K562 (cell line): ENCODE measurements around the gene MYO1E. TPM values are rescaled to one million over a fixed set of nuclear protein-coding genes. Genes with fewer than 3 reads are reported as not detected.

Source experiments
- ATAC-seq: fragments of 200-7000 bp; cut with Tn5 transposase; 3 replicates; pipeline ENCODE4 v1.9.1; 2020; ENCODE audit warnings: moderate library complexity
- BruUV-seq: library from RNA; stranded (reverse); fragments of 400-500 nt; replicated peaks from 2 replicates; lab custom pipeline; 2021; lab: Mats Ljungman, UMichigan
- CTCF ChIA-PET: fragments of 300-600 bp; formaldehyde crosslinking; extraction: SDS; loops from one replicate; lab custom pipeline; 2021; ENCODE audit warnings: low intra/inter-chr PET ratio; lab: Yijun Ruan, JAX
- POLR2A ChIA-PET: fragments of 300-600, 350-650 bp; sonication (Branson Sonifier 250); formaldehyde crosslinking; extraction: SDS; loops from one replicate; lab custom pipeline; 2021; ENCODE audit warnings: antibody characterized with exemption, inconsistent platforms; lab: Yijun Ruan, JAX
- DNase-seq, 4 experiments: peaks; one replicate each; pipeline versions ENCODE4 v3.0.0 to v3.0.0-alpha.2; 2011 to 2018; ENCODE audit warnings: low spot score in 3 of 4, mixed read lengths in 3 of 4; ENCODE audit errors: extremely low read depth in 1 of 4
- FAIRE-seq: peaks from 2 replicates; lab custom pipeline; 2011; peaks lifted over from hg19 to GRCh38; lab: Jason Lieb, UNC
- H2AFZ ChIP-seq: 2 replicates; pipeline ENCODE4 v1.6.0; 2011; ENCODE audit warnings: low read depth, low read length, control low read depth, inconsistent platforms
- H3K27ac ChIP-seq: fragments of 200-600 bp; 3 replicates; pipeline ENCODE4 v1.8.0; 2011; ENCODE audit warnings: low read depth, mild to moderate bottlenecking, control low read depth, inconsistent platforms, low read length, moderate library complexity, mixed read lengths; ENCODE audit errors: extremely low read depth
- H3K27me3 ChIP-seq, 2 experiments: fragments of 300-600 bp in 1 of 2; 2 replicates in 1 of 2; 3 replicates in 1 of 2; pipeline versions ENCODE4 v1.6.0 to v1.8.0; 2011; ENCODE audit warnings: inconsistent platforms in 2 of 2, low read length in 2 of 2, mild to moderate bottlenecking in 1 of 2, mixed read lengths in 1 of 2, moderate library complexity in 1 of 2; ENCODE audit not compliant: control insufficient read depth in 2 of 2, insufficient read depth in 2 of 2
- H3K36me3 ChIP-seq: fragments of 300-600 bp; 3 replicates; pipeline ENCODE4 v1.8.0; 2011; ENCODE audit warnings: mild to moderate bottlenecking, low read length, inconsistent platforms; ENCODE audit not compliant: control insufficient read depth, insufficient read depth
- H3K4me1 ChIP-seq, 2 experiments: fragments of 200-600 bp in 1 of 2; replicated peaks in 1 of 2; 2 replicates in 1 of 2; 3 replicates in 1 of 2; pipeline versions ENCODE4 v1.5.1 to v1.8.0; 2011; ENCODE audit warnings: inconsistent platforms in 2 of 2, low read length in 2 of 2, mild to moderate bottlenecking in 1 of 2, mixed read lengths in 1 of 2, moderate library complexity in 1 of 2; ENCODE audit not compliant: control insufficient read depth in 2 of 2, insufficient read depth in 2 of 2
- H3K4me2 ChIP-seq: 2 replicates; pipeline ENCODE4 v1.6.1; 2011; ENCODE audit warnings: low read length, control low read depth, inconsistent platforms, mixed read lengths; ENCODE audit not compliant: insufficient read depth
- H3K4me3 ChIP-seq: fragments of 200-600 bp; sonication (generic), shearing (Covaris generic); 2 replicates; pipeline ENCODE4 v1.5.1; 2016; ENCODE audit warnings: control low read depth, inconsistent platforms
- H3K79me2 ChIP-seq: fragments of 200-600 bp; 3 replicates; pipeline ENCODE4 v1.8.0; 2011; ENCODE audit warnings: low read length, inconsistent platforms; ENCODE audit not compliant: control insufficient read depth, insufficient read depth
- H3K9ac ChIP-seq, 2 experiments: 2 replicates each; pipeline versions ENCODE4 v1.6.0 to v1.6.1; 2011; ENCODE audit warnings: low read depth in 2 of 2, low read length in 2 of 2, control low read depth in 1 of 2, inconsistent platforms in 1 of 2, mild to moderate bottlenecking in 1 of 2, mixed read lengths in 1 of 2; ENCODE audit not compliant: insufficient read depth in 1 of 2
- H3K9me1 ChIP-seq: one replicate; pipeline ENCODE4 v1.6.0; 2011; ENCODE audit warnings: inconsistent platforms, mild to moderate bottlenecking, low read length, moderate library complexity; ENCODE audit not compliant: control insufficient read depth, insufficient read depth
- H3K9me3 ChIP-seq: replicated peaks from 2 replicates; pipeline ENCODE4 v1.5.1; 2011; ENCODE audit warnings: low read depth, low read length, inconsistent platforms; ENCODE audit not compliant: control insufficient read depth, insufficient read depth
- H4K20me1 ChIP-seq: replicated peaks from 2 replicates; pipeline ENCODE4 v1.6.1; 2011; ENCODE audit warnings: low read length, inconsistent platforms, mixed read lengths; ENCODE audit not compliant: control insufficient read depth, insufficient read depth
- HMBOX1 ChIP-seq: sonication (generic); IDR thresholded peaks from 2 replicates; pipeline ENCODE4 v1.6.1; 2016
- HNRNPLL ChIP-seq: fragments of 200-400 bp; formaldehyde crosslinking; IDR thresholded peaks from 2 replicates; pipeline ENCODE4 v1.6.1; 2017; ENCODE audit warnings: low read length, low read depth, mild to moderate bottlenecking; ENCODE audit not compliant: poor library complexity, severe bottlenecking
- KLF6 ChIP-seq: fragments of 250-450 bp; sonication (Bioruptor Pico); IDR thresholded peaks from 2 replicates; pipeline ENCODE4 v1.4.0; 2020; ENCODE audit warnings: mild to moderate bottlenecking, moderate library complexity, borderline replicate concordance
- MED1 ChIP-seq: sonication (generic); formaldehyde crosslinking; IDR thresholded peaks from 2 replicates; pipeline ENCODE4 v1.8.1; 2023; ENCODE audit warnings: missing genetic modification reagents, borderline replicate concordance
- MEIS2 ChIP-seq: fragments of 450-650 bp; IDR thresholded peaks from 2 replicates; pipeline ENCODE4 v1.6.1; 2014; ENCODE audit warnings: mild to moderate bottlenecking; ENCODE audit not compliant: partially characterized antibody
- MTA3 ChIP-seq: fragments of 450-650 bp; formaldehyde crosslinking; IDR thresholded peaks from 2 replicates; pipeline ENCODE4 v1.6.1; 2017; ENCODE audit warnings: mild to moderate bottlenecking, borderline replicate concordance
- NCOR1 ChIP-seq: fragments of 450-650 bp; IDR thresholded peaks from 2 replicates; pipeline ENCODE4 v1.6.1; 2016; ENCODE audit warnings: mild to moderate bottlenecking, moderate library complexity
- NR3C1 ChIP-seq: sonication (generic); formaldehyde crosslinking; IDR thresholded peaks from 2 replicates; pipeline ENCODE4 v1.8.1; 2022; ENCODE audit warnings: missing genetic modification reagents
- PCBP2 ChIP-seq: fragments of 200-400 bp; formaldehyde crosslinking; IDR thresholded peaks from 2 replicates; pipeline ENCODE4 v1.6.1; 2018; ENCODE audit warnings: low read length, low read depth, mild to moderate bottlenecking, moderate library complexity; ENCODE audit not compliant: poor library complexity, severe bottlenecking
- PHB2 ChIP-seq: fragments of 450-650 bp; IDR thresholded peaks from 2 replicates; pipeline ENCODE4 v1.6.1; 2017; ENCODE audit warnings: low read depth
- REST ChIP-seq, 2 experiments: fragments of 450-650 bp; formaldehyde crosslinking in 1 of 2; IDR thresholded peaks; 2 replicates each; pipeline versions ENCODE4 v1.4.0 to v1.6.1; 2014 to 2020; ENCODE audit warnings: mild to moderate bottlenecking in 2 of 2, borderline replicate concordance in 1 of 2, low read depth in 1 of 2
- STAT5B ChIP-seq: fragments of 250-450 bp; sonication (Bioruptor Pico); IDR thresholded peaks from 2 replicates; pipeline ENCODE4 v1.8.0; 2021; ENCODE audit warnings: mild to moderate bottlenecking, inconsistent platforms
- SUPT5H ChIP-seq: fragments of 450-650 bp; IDR thresholded peaks from 2 replicates; pipeline ENCODE4 v1.6.1; 2016
- ZKSCAN8 ChIP-seq: fragments of 200-800 bp; sonication (Bioruptor generic); IDR thresholded peaks from 2 replicates; pipeline ENCODE4 v1.6.1; 2016; ENCODE audit warnings: missing genetic modification characterization, missing compliant biosample characterization
- ZNF174 ChIP-seq: fragments of 250-450 bp; sonication (Bioruptor Pico); IDR thresholded peaks from 2 replicates; pipeline ENCODE4 v1.4.0; 2020; ENCODE audit warnings: mild to moderate bottlenecking
- WGBS: fragments of 100-300 bp; shearing (Covaris generic); methylation state at CpG from one replicate; pipeline ENCODE4 v1.1.6; 2016; ENCODE audit warnings: low coverage, mixed read lengths; ENCODE audit not compliant: insufficient coverage; ENCODE audit errors: missing lambda C conversion rate; 5-methylcytosine and 5-hydroxymethylcytosine counted together
- in situ Hi-C: fragments of 300-500 bp; cut with MboI; formaldehyde crosslinking; loops from 4 replicates; pipeline ENCODE4 v1.15.0; 2018; ENCODE audit warnings: inconsistent platforms, mixed read lengths
- intact Hi-C: fragments of 100-400 bp; cut with micrococcal nuclease; formaldehyde crosslinking; loops from 2 replicates; pipeline ENCODE4 v1.14.2; 2022
- polyA plus RNA-seq, 8 experiments: library from polyadenylated mRNA; depleted of rRNA in 4 of 8; stranded (reverse) in 5 of 8; unstranded in 3 of 8; fragments of >200 nt; fragmentation: Nextera tagmentation in 2 of 8; fragmentation: Illumina TruSeq in 1 of 8; extraction: Ambion mirVana in 2 of 8; extraction: Trizol in 1 of 8; gene quantifications; 2 replicates each; pipeline versions ENCODE4 v1.2.1 to v1.2.3, GENCODE V29; 2011 to 2014; ENCODE audit warnings: inconsistent platforms in 1 of 8, missing spikeins in 1 of 8
- total RNA-seq, 7 experiments: library from RNA; depleted of rRNA in 6 of 7; stranded (reverse); fragments of >200 nt in 6 of 7; fragmentation: Illumina TruSeq in 2 of 7; extraction: Trizol in 2 of 7; gene quantifications; 2 replicates each; pipeline versions ENCODE4 v1.2.1 to v1.2.3, GENCODE V29; 2011 to 2021; ENCODE audit warnings: low replicate concordance in 1 of 7

MYO1E gene
- total and polyA plus RNA-seq, 9 of the 15 experiments (the other 6 are each of a cell fraction or from before 2014, with no cell fraction given), result under 0.01 to 0.44 (median 0.01) TPM; not detected in 6

GRCh38 chr15:59116141-59116540 is 256.5 kb downstream of the MYO1E start:
- in situ Hi-C loops (no loop called here), intact Hi-C loops (no loop called here)
- Histone ChIP-seq H3K36me3 (peaks cover 92% of the 10 kb centered on the region), H3K4me2 (no peak overlapping the region), H3K79me2 (peaks cover 9% of the 10 kb centered on the region; the same call in 2 of the 3 replicates), H3K27ac (no peak overlapping the region), H3K27me3 (no peaks in the 10 kb centered on the region), H3K9ac (no peak overlapping the region), H2AFZ (no peak overlapping the region), H3K4me1 (peaks cover 0 to 4% of the 10 kb centered on the region in 2 experiments; a peak in 3 of 5 replicates), H3K4me3 (no peak overlapping the region), H3K9me3 (no peaks in the 10 kb centered on the region), H4K20me1 (no peaks in the 10 kb centered on the region; the same call in 1 of the 2 replicates), H3K9me1 (no peaks in the 10 kb centered on the region)
- no peak for FAIRE-seq
- POLR2A ChIA-PET, result interaction anchor here (0.9 to 4.4 kb wide), 2 partner anchors 9 to 11 kb away, joined by 3 to 27 read pairs; partner anchors contain the start of gene CCNB2
- ATAC-seq, result no peak
- 100% methylated on average over 1 of the region's 1 CpG for WGBS
- BruUV-seq, result no TSS peak
- DNase-seq, result no peak
- CTCF ChIA-PET, result no interaction called here
- TF ChIP-seq ZNF174 (CRISPR knock-in tag) (no peak), MEIS2 (no peak), PCBP2 (no peak), PHB2 (no peak), HNRNPLL (no peak), REST (IDR thresholded peaks at IDR 0.05; ENCODE audit: borderline replicate concordance) (no peak), REST (CRISPR knock-in tag; IDR thresholded peaks at IDR 0.05; ENCODE audit: low read depth) (no peak), SUPT5H (no peak), KLF6 (CRISPR knock-in tag) (no peak), NCOR1 (no peak), MTA3 (no peak), NR3C1 (CRISPR knock-in tag) (no peak), MED1 (CRISPR knock-in tag) (no peak), HMBOX1 (no peak), STAT5B (no peak), ZKSCAN8 (CRISPR knock-in tag) (no peak)
